PFSK-1 (cell line): ENCODE data around the gene NUDT4.

Experiments used
- FOXP2 ChIP-seq: optimal IDR thresholded peaks from 2 replicates; pipeline ENCODE3; 2011; ENCODE audit warnings: borderline replicate concordance, control low read depth, inconsistent platforms; ENCODE audit not compliant: insufficient read depth; ENCODE audit errors: extremely low read length, extremely low read depth
- POLR2AphosphoS5 ChIP-seq: IDR thresholded peaks from 2 replicates; pipeline ENCODE4 v1.6.1; 2012; ENCODE audit warnings: low read depth, mild to moderate bottlenecking, control low read depth, low read length, moderate library complexity
- SIN3A ChIP-seq: IDR thresholded peaks from 2 replicates; pipeline ENCODE4 v1.6.1; 2012; ENCODE audit warnings: mild to moderate bottlenecking, low read length, moderate library complexity, borderline replicate concordance; ENCODE audit not compliant: insufficient read depth
- TAF1 ChIP-seq: IDR thresholded peaks from 2 replicates; pipeline ENCODE4 v1.6.1; 2012; ENCODE audit warnings: low read length, control low read depth, borderline replicate concordance; ENCODE audit not compliant: insufficient read depth
- TF ChIP-seq, protein P1 (sequence below), 2 experiments: IDR thresholded peaks; 2 replicates each; pipeline versions ENCODE4 v1.6.1 to v1.8.0; 2011 to 2012; ENCODE audit warnings: low read depth in 2 of 2, low read length in 2 of 2, control low read depth in 1 of 2, inconsistent platforms in 1 of 2, mild to moderate bottlenecking in 1 of 2, moderate library complexity in 1 of 2; ENCODE audit not compliant: insufficient read depth in 1 of 2

NUDT4 gene

DNA sequence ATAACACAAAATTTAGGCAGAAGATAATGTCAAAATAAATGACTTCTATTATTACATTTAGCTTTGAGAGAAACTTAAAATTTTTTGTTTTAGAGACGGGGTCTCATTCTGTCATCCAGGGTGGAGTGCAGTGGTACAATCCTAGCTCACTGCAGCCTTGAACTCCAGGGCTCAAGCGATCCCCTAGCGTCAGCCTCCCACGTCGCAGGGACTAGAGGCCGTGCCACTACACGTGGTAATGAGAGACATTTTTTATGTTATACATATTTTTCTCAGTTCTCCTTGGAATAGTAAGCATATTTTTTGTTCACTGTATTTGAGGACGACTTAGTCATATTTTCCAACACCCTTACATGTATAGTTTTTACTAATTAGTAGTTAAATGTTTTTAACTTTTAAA is 21.5 kb upstream of the NUDT4 start:
- TF ChIP-seq, protein P1, sequence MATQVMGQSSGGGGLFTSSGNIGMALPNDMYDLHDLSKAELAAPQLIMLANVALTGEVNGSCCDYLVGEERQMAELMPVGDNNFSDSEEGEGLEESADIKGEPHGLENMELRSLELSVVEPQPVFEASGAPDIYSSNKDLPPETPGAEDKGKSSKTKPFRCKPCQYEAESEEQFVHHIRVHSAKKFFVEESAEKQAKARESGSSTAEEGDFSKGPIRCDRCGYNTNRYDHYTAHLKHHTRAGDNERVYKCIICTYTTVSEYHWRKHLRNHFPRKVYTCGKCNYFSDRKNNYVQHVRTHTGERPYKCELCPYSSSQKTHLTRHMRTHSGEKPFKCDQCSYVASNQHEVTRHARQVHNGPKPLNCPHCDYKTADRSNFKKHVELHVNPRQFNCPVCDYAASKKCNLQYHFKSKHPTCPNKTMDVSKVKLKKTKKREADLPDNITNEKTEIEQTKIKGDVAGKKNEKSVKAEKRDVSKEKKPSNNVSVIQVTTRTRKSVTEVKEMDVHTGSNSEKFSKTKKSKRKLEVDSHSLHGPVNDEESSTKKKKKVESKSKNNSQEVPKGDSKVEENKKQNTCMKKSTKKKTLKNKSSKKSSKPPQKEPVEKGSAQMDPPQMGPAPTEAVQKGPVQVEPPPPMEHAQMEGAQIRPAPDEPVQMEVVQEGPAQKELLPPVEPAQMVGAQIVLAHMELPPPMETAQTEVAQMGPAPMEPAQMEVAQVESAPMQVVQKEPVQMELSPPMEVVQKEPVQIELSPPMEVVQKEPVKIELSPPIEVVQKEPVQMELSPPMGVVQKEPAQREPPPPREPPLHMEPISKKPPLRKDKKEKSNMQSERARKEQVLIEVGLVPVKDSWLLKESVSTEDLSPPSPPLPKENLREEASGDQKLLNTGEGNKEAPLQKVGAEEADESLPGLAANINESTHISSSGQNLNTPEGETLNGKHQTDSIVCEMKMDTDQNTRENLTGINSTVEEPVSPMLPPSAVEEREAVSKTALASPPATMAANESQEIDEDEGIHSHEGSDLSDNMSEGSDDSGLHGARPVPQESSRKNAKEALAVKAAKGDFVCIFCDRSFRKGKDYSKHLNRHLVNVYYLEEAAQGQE (IDR thresholded peaks at IDR 0.05; ENCODE audit: insufficient read depth in 1 of 2, low read depth in 2 of 2, low read length in 2 of 2), result no peak

DNA sequence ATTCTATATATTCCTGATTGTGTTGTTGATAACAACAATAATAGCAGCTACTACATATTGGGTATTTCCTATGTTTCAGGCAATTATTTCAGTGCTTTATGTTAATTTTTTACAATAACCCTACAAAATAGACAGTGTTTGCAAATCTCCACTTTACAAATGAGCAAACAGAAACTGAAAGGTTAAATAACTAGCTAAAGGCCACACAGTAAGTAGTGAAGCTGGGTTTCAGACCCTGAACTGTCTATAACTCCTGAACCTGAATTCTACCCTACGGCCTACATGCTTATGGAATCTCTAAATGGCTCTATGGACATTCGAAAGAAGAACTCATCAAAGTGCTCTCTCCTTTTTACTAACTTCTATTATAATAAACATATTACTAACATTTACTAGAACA is 19.7 kb upstream of the NUDT4 start:
- TF ChIP-seq POLR2AphosphoS5, result no peak
- TF ChIP-seq SIN3A, result no peak
- TF ChIP-seq, protein P1 (IDR thresholded peaks at IDR 0.05; ENCODE audit: insufficient read depth in 1 of 2, low read depth in 2 of 2, low read length in 2 of 2), result no peak

DNA sequence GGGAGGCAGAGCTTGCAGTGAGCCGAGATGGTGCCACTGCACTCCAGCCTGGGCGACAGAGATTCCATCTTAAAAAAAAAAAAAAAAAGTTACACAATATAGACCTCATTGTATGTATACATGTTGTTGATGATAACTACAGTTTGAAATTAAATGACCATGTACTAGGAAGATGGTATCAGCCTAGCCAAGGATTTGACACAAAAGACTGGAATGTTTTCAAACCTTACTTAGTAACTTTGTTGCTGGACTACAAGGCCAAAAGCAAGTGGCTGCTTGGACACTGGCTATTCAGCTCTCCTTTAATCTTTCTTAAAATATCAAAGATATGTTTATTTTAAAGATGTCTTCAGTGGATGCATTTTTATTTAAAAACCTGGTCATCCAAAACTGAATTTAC is 18.9 kb upstream of the NUDT4 start:
- TF ChIP-seq POLR2AphosphoS5, result no peak
- TF ChIP-seq, protein P1 (IDR thresholded peaks at IDR 0.05; ENCODE audit: insufficient read depth in 1 of 2, low read depth in 2 of 2, low read length in 2 of 2), result no peak
- TF ChIP-seq TAF1, result no peak
- TF ChIP-seq FOXP2, result no peak
- TF ChIP-seq SIN3A, result no peak

DNA sequence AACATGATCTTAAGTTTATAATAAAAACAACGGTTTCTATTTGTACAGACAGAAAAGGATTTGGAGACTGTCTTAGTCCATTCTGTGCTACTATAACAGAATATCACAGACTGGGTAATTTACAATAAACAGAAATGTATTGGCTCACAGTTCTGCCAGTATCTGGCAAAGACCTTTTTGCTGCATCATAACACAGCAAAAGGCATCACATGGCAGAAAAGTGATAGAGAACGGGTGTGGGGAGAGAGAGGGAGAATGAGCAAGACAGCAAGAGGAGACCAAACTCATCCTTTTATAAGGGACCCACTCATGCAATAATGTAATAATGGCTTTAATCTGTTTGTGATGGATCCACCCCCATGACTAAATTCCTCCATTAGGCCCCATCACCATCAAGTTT is 17.0 kb upstream of the NUDT4 start:
- TF ChIP-seq SIN3A (no peak), TAF1 (no peak), FOXP2 (no peak), POLR2AphosphoS5 (no peak)
- TF ChIP-seq, protein P1 (IDR thresholded peaks at IDR 0.05; ENCODE audit: insufficient read depth in 1 of 2, low read depth in 2 of 2, low read length in 2 of 2), result no peak

DNA sequence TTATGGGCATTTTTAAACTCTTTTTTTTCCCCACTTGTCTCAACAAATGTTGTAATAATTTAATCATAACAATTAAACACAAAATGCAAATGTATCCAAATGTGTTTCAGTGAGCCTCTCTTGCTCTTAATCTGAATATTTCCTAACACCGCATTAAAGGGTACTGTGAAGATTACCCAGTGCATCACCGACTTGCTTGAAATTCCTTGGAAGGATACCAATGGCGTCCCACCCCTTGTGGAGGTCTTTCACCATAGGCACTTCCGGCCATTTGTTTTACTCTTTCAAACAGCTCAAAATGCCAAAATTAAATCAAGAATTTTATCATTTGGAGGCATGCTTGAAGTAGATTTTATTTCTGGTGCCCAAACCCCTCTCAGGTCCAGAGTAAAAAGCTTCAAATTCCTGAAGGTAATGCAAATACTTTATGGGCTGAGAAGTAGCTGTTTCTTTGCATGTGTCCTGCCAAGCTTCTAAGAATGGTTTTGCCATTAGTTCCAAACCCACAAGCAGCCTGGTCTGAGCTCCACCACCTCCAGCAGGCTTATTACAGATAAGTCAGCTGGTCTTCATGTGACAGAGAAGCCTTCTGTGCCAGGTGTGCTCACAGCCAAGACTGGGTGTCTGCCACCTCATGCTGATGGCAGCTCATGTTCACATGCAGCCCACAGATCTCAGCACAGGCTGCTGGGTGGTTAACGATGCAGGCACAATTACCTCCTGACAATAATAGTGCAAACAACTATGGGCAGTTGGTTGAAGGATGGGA is 16.4 kb upstream of the NUDT4 start:
- TF ChIP-seq TAF1 (no peak), POLR2AphosphoS5 (no peak), FOXP2 (no peak), SIN3A (no peak)
- TF ChIP-seq, protein P1 (IDR thresholded peaks at IDR 0.05; ENCODE audit: insufficient read depth in 1 of 2, low read depth in 2 of 2, low read length in 2 of 2), result no peak
